NCI-H446 (cell line): ENCODE data around the gene POLL.

Experiments
- DNase-seq, 2 experiments: peaks; one replicate each; lab custom pipeline; 2025; lab: John Stamatoyannopoulos, UW

The POLL gene

GRCh38 chr10:101560298-101561067, 27.6 kb downstream of the POLL start:
- no peak for DNase-seq

GRCh38 chr10:101559596-101560297, 28.3 kb downstream of the POLL start:
- DNase-seq = no peak

GRCh38 chr10:101558671-101559595, 29.1 kb downstream of the POLL start:
- DNase-seq = no peak

GRCh38 chr10:101558204-101558603, 29.9 kb downstream of the POLL start:
- no peak for DNase-seq

GRCh38 chr10:101557541-101557940, 30.5 kb downstream of the POLL start:
- no peak for DNase-seq

GRCh38 chr10:101552442-101552841, 35.6 kb downstream of the POLL start:
- DNase-seq = no peak

GRCh38 chr10:101550965-101551364, 37.1 kb downstream of the POLL start:
- DNase-seq = no peak

- DNase-seq = peak in 1 of 2 experiments; percentile 27
These were observed 42.2 kb downstream of the POLL start for GRCh38 chr10:101545898-101546297.

- no peak for DNase-seq
These were observed 49.6 kb downstream of the POLL start for GRCh38 chr10:101538446-101538845.

- peak in 1 of 2 experiments; percentile 24 for DNase-seq
These were observed 51.3 kb downstream of the POLL start for GRCh38 chr10:101536800-101537199.

GRCh38 chr10:101535949-101536348, 52.1 kb downstream of the POLL start:
- no peak for DNase-seq

GRCh38 chr10:101529725-101530553, 58.1 kb downstream of the POLL start:
- DNase-seq = no peak

- DNase-seq = no peak
These were observed 58.9 kb downstream of the POLL start for GRCh38 chr10:101529207-101529606.
